GM23338 (cell line): ENCODE data around the gene CALHM2. TPM values are rescaled to one million over a fixed set of nuclear protein-coding genes. Genes with fewer than 3 reads are reported as not detected.

Experiments
- ATAC-seq: fragments of 200-7000 bp; cut with Tn5 transposase; 3 replicates; pipeline ENCODE4 v1.9.1; 2020
- DNase-seq: peaks from one replicate; pipeline ENCODE4 v3.0.0-alpha.2; 2015; ENCODE audit warnings: low spot score
- H2AFZ ChIP-seq: fragments of 200-600 bp; sonication (generic); 2 replicates; pipeline ENCODE4 v1.8.0; 2016; ENCODE audit warnings: antibody characterized with exemption, mild to moderate bottlenecking, moderate library complexity
- H3F3A ChIP-seq: fragments of 200-600 bp; sonication (generic); replicated peaks from 2 replicates; pipeline ENCODE4 v1.8.0; 2017; ENCODE audit warnings: antibody characterized with exemption, mixed run types, low read depth
- H3K27ac ChIP-seq: fragments of 200-600 bp; sonication (generic); 2 replicates; pipeline ENCODE4 v1.6.1; 2016; ENCODE audit warnings: low read depth
- H3K27me3 ChIP-seq: fragments of 200-600 bp; sonication (generic); 2 replicates; pipeline ENCODE4 v1.8.0; 2016; ENCODE audit warnings: mild to moderate bottlenecking, mixed run types, moderate library complexity; ENCODE audit not compliant: insufficient read depth
- H3K36me3 ChIP-seq: fragments of 200-600 bp; sonication (generic); 2 replicates; pipeline ENCODE4 v1.8.0; 2016; ENCODE audit warnings: mild to moderate bottlenecking; ENCODE audit not compliant: insufficient read depth
- H3K4me1 ChIP-seq: fragments of 200-600 bp; sonication (generic); 2 replicates; pipeline ENCODE4 v1.8.0; 2016; ENCODE audit warnings: mild to moderate bottlenecking, moderate library complexity; ENCODE audit not compliant: insufficient read depth
- H3K4me2 ChIP-seq: fragments of 200-600 bp; sonication (generic); 2 replicates; pipeline ENCODE4 v1.7.1; 2017; ENCODE audit warnings: mixed run types
- H3K4me3 ChIP-seq: fragments of 200-600 bp; sonication (generic); 2 replicates; pipeline ENCODE4 v1.6.1; 2016; ENCODE audit warnings: mixed run types
- H3K79me2 ChIP-seq: fragments of 200-600 bp; sonication (generic); replicated peaks from 2 replicates; pipeline ENCODE4 v1.8.0; 2017; ENCODE audit warnings: mild to moderate bottlenecking; ENCODE audit not compliant: insufficient read depth
- H3K9me2 ChIP-seq: fragments of 200-600 bp; sonication (generic); 2 replicates; pipeline ENCODE4 v1.8.0; 2017; ENCODE audit not compliant: insufficient read depth
- H4K20me1 ChIP-seq: fragments of 200-600 bp; sonication (generic); replicated peaks from 2 replicates; pipeline ENCODE4 v1.8.0; 2017; ENCODE audit warnings: mild to moderate bottlenecking; ENCODE audit not compliant: insufficient read depth
- H3K27ac Mint-ChIP-seq: 2 replicates; pipeline ENCODE4 v1.8.0; 2020; ENCODE audit warnings: inconsistent platforms, mild to moderate bottlenecking, moderate library complexity, mixed read lengths
- H3K27me3 Mint-ChIP-seq: 3 replicates; pipeline ENCODE4 v1.8.0; 2022; ENCODE audit warnings: low read depth, mild to moderate bottlenecking, moderate library complexity, mixed read lengths, inconsistent platforms; ENCODE audit not compliant: insufficient read depth, poor library complexity
- H3K36me3 Mint-ChIP-seq: 3 replicates; pipeline ENCODE4 v1.8.0; 2021; ENCODE audit warnings: low read depth, mild to moderate bottlenecking, inconsistent platforms, moderate library complexity, mixed read lengths
- H3K4me1 Mint-ChIP-seq: 3 replicates; pipeline ENCODE4 v1.8.0; 2020; ENCODE audit warnings: mild to moderate bottlenecking, inconsistent platforms, mixed read lengths
- H3K4me3 Mint-ChIP-seq: 3 replicates; pipeline ENCODE4 v1.8.0; 2021; ENCODE audit warnings: moderate library complexity, mild to moderate bottlenecking, inconsistent platforms, mixed read lengths
- H3K9me3 Mint-ChIP-seq: 3 replicates; pipeline ENCODE4 v1.8.0; 2020; ENCODE audit warnings: moderate library complexity, mild to moderate bottlenecking, inconsistent platforms, mixed read lengths
- CREB1 ChIP-seq: fragments of 250-450 bp; sonication (Bioruptor Pico); IDR thresholded peaks from 2 replicates; pipeline ENCODE4 v1.5.0; 2020; ENCODE audit warnings: low read depth, mild to moderate bottlenecking, moderate library complexity
- EZH2 ChIP-seq: fragments of 200-600 bp; sonication (generic); IDR thresholded peaks from one replicate; pipeline ENCODE4 v1.8.0; 2017; ENCODE audit warnings: antibody characterized with exemption, mild to moderate bottlenecking, low read depth; ENCODE audit not compliant: unreplicated experiment
- STAT1 ChIP-seq: IDR thresholded peaks from one replicate; pipeline ENCODE4 v1.6.1; 2016; ENCODE audit warnings: antibody characterized with exemption; ENCODE audit not compliant: unreplicated experiment
- ZNF114 ChIP-seq: fragments of 250-450 bp; sonication (Bioruptor Pico); IDR thresholded peaks from 2 replicates; pipeline ENCODE4 v1.5.0; 2020; ENCODE audit warnings: mild to moderate bottlenecking, moderate library complexity
- polyA plus RNA-seq: library from polyadenylated mRNA; unstranded; fragments of >200 nt; fragmentation: Nextera tagmentation; extraction: Ambion mirVana; gene quantifications from 2 replicates; pipeline ENCODE4 v1.2.1, GENCODE V29; 2016
- total RNA-seq: library from RNA; depleted of rRNA; stranded (reverse); fragments of >200 nt; shearing (Covaris generic); gene quantifications from 2 replicates; pipeline ENCODE4 v1.2.3, GENCODE V29; 2014
- TF ChIP-seq, protein P1 (sequence below): fragments of 250-450 bp; sonication (Bioruptor Pico); IDR thresholded peaks from 2 replicates; pipeline ENCODE4 v1.5.0; 2020; ENCODE audit warnings: mild to moderate bottlenecking, moderate library complexity

The CALHM2 gene
- total and polyA plus RNA-seq, 2 experiments from 2014 or later: 2.1 to 2.2 TPM

DNA sequence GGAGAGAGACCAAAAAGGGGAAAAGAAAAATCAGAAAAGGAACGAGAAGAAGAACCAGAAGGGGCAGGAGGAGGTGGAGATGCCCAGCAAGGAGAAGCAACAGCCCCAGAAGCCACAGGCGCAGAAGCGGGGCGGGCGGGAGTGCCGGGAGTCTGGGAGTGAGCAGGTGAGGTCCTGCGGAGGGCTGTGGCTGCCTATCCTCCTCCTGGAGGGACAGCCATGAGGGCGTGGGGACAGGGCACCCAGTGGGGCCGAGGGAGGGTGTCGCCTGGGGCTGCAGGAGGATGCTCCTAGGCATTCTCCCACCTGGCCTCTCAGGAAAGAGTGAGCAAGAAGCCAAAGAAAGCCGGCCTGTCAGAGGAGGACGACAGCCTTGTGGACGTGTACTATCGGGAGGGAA lies 11.8 kb downstream of the CALHM2 start (continued):
- TF ChIP-seq, protein P1, sequence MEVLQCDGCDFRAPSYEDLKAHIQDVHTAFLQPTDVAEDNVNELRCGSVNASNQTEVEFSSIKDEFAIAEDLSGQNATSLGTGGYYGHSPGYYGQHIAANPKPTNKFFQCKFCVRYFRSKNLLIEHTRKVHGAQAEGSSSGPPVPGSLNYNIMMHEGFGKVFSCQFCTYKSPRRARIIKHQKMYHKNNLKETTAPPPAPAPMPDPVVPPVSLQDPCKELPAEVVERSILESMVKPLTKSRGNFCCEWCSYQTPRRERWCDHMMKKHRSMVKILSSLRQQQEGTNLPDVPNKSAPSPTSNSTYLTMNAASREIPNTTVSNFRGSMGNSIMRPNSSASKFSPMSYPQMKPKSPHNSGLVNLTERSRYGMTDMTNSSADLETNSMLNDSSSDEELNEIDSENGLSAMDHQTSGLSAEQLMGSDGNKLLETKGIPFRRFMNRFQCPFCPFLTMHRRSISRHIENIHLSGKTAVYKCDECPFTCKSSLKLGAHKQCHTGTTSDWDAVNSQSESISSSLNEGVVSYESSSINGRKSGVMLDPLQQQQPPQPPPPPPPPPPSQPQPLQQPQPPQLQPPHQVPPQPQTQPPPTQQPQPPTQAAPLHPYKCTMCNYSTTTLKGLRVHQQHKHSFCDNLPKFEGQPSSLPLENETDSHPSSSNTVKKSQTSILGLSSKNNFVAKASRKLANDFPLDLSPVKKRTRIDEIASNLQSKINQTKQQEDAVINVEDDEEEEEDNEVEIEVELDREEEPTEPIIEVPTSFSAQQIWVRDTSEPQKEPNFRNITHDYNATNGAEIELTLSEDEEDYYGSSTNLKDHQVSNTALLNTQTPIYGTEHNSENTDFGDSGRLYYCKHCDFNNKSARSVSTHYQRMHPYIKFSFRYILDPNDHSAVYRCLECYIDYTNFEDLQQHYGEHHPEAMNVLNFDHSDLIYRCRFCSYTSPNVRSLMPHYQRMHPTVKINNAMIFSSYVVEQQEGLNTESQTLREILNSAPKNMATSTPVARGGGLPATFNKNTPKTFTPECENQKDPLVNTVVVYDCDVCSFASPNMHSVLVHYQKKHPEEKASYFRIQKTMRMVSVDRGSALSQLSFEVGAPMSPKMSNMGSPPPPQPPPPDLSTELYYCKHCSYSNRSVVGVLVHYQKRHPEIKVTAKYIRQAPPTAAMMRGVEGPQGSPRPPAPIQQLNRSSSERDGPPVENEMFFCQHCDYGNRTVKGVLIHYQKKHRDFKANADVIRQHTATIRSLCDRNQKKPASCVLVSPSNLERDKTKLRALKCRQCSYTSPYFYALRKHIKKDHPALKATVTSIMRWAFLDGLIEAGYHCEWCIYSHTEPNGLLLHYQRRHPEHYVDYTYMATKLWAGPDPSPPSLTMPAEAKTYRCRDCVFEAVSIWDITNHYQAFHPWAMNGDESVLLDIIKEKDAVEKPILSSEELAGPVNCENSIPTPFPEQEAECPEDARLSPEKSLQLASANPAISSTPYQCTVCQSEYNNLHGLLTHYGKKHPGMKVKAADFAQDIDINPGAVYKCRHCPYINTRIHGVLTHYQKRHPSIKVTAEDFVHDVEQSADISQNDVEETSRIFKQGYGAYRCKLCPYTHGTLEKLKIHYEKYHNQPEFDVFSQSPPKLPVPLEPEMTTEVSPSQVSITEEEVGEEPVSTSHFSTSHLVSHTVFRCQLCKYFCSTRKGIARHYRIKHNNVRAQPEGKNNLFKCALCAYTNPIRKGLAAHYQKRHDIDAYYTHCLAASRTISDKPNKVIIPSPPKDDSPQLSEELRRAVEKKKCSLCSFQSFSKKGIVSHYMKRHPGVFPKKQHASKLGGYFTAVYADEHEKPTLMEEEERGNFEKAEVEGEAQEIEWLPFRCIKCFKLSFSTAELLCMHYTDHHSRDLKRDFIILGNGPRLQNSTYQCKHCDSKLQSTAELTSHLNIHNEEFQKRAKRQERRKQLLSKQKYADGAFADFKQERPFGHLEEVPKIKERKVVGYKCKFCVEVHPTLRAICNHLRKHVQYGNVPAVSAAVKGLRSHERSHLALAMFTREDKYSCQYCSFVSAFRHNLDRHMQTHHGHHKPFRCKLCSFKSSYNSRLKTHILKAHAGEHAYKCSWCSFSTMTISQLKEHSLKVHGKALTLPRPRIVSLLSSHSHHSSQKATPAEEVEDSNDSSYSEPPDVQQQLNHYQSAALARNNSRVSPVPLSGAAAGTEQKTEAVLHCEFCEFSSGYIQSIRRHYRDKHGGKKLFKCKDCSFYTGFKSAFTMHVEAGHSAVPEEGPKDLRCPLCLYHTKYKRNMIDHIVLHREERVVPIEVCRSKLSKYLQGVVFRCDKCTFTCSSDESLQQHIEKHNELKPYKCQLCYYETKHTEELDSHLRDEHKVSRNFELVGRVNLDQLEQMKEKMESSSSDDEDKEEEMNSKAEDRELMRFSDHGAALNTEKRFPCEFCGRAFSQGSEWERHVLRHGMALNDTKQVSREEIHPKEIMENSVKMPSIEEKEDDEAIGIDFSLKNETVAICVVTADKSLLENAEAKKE (CRISPR knock-in tag): no peak
- TF ChIP-seq CREB1: no peak

DNA sequence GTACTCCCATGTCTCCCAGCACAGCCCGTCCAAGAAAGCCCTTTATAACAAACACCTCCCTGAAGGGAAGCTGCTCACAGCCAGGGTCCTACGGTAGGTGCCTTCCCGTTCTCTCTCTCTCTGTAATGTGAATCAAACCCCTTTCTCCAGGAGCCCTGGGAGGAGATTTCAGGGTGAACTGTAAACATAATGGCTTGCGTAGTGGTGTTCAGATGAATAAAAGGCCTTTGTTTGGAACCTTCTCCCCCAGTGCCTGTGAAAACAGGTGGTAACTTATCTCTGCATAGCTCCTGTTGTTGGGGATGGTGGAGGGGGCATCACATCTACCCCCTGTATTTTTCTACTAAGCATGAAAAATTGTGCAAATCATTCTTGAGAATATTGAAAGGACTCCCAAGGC lies 12.4 kb downstream of the CALHM2 start:
- Mint-ChIP-seq H3K4me1 (no peaks in the 10 kb centered on the region), H3K9me3 (no peaks in the 10 kb centered on the region; the same call in 2 of the 3 replicates), H3K27me3 (peaks cover 8% of the 10 kb centered on the region), H3K4me3 (no peak overlapping the region), H3K27ac (no peak overlapping the region), H3K36me3 (peaks cover 90% of the 10 kb centered on the region)
- H4K20me1 ChIP-seq: peaks cover 9% of the 10 kb centered on the region; the same call in 1 of the 2 replicates
- peaks cover 74% of the 10 kb centered on the region for H3K36me3 ChIP-seq
- H3K27ac ChIP-seq: no peak overlapping the region
- no peak overlapping the region for H2AFZ ChIP-seq
- H3K79me2 ChIP-seq: no peaks in the 10 kb centered on the region
- H3K4me1 ChIP-seq: no peaks in the 10 kb centered on the region
- no peak for TF ChIP-seq ZNF114 (CRISPR knock-in tag)
- ATAC-seq: no peak; the same call in 2 of the 3 replicates
- H3K4me2 ChIP-seq: no peak overlapping the region
- H3K4me3 ChIP-seq: no peak overlapping the region
- H3K27me3 ChIP-seq: no peaks in the 10 kb centered on the region
- no peak for DNase-seq
- H3F3A ChIP-seq: no peaks in the 10 kb centered on the region
- H3K9me2 ChIP-seq: no peaks in the 10 kb centered on the region

DNA sequence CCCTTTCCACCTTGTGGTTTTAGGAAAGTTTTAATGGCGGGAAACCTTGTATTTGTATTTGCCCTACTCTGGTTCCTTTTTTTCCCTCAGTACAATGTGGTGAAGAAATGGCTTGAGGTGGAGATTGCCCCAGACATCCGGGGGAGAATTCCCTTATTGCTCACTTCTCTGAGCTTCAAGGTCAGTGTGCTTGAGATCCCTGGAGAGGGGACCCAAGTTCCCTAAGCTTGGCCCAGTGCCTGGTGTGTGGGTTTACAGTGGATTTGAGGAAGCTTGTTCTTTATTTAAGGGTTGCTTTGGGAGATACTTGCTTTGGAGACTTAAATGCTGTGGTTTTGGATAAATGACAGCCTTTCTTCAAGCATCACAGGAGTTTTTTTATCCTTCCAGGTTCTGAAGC lies 18.3 kb downstream of the CALHM2 start:
- peaks cover 9% of the 10 kb centered on the region for H3K27me3 Mint-ChIP-seq
- H3K36me3 ChIP-seq: peaks cover 79% of the 10 kb centered on the region
- H3K4me3 ChIP-seq: no peak overlapping the region
- no peak overlapping the region for H3K4me2 ChIP-seq
- H3K4me1 ChIP-seq: no peaks in the 10 kb centered on the region
- no peaks in the 10 kb centered on the region for H3K4me1 Mint-ChIP-seq
- H2AFZ ChIP-seq: no peak overlapping the region
- H3K9me3 Mint-ChIP-seq: no peaks in the 10 kb centered on the region; the same call in 2 of the 3 replicates
- ATAC-seq (no peak), DNase-seq (no peak)
- H3K27me3 ChIP-seq: no peaks in the 10 kb centered on the region
- no peaks in the 10 kb centered on the region for H3K9me2 ChIP-seq
- H3F3A ChIP-seq: no peaks in the 10 kb centered on the region; the same call in 1 of the 2 replicates
- peaks cover 89% of the 10 kb centered on the region for H3K36me3 Mint-ChIP-seq
- H3K79me2 ChIP-seq: no peaks in the 10 kb centered on the region
- no peak overlapping the region for H3K27ac ChIP-seq
- no peak overlapping the region for H3K4me3 Mint-ChIP-seq
- H4K20me1 ChIP-seq: peaks cover 14% of the 10 kb centered on the region
- no peak overlapping the region for H3K27ac Mint-ChIP-seq
- TF ChIP-seq STAT1: no peak
- no peak for TF ChIP-seq EZH2
- no peak for TF ChIP-seq CREB1
- TF ChIP-seq, protein P1 (CRISPR knock-in tag): no peak
